ENCODE results near the gene C7orf33.

Gene C7orf33

GRCh38 chr7:148623586-148624282 lies 33.2 kb downstream of the C7orf33 start:
- no peak overlapping the region for H2AFZ ChIP-seq (ENCODE audit: low read length)
- H3F3A ChIP-seq (ENCODE audit: insufficient read depth, low read length) = no peaks in the 10 kb centered on the region
- H4K20me1 ChIP-seq (ENCODE audit: insufficient read depth, low read length) = no peaks in the 10 kb centered on the region
- H3K4me2 ChIP-seq (ENCODE audit: low read length) = no peak overlapping the region
- H3K36me3 ChIP-seq (ENCODE audit: insufficient read depth, low read length) = no peaks in the 10 kb centered on the region
- no peaks in the 10 kb centered on the region for H3K9me3 ChIP-seq (ENCODE audit: low read length)
- no peaks in the 10 kb centered on the region for H3K4me1 ChIP-seq (ENCODE audit: insufficient read depth, low read length, severe bottlenecking)
- H3K27me3 ChIP-seq (ENCODE audit: insufficient read depth, low read length) = no peaks in the 10 kb centered on the region; the same call in 1 of the 2 replicates
- no peak overlapping the region for H3K9ac ChIP-seq (ENCODE audit: low read length)
- no peak overlapping the region for H3K4me3 ChIP-seq (ENCODE audit: low read depth, low read length, poor library complexity, severe bottlenecking)
- no peaks in the 10 kb centered on the region for H3K9me2 ChIP-seq (ENCODE audit: low read depth, low read length)
- TF ChIP-seq CTCF (IDR thresholded peaks at IDR 0.05; ENCODE audit: low read length) = no peak
- no peak for TF ChIP-seq EZH2 (IDR thresholded peaks at IDR 0.05; ENCODE audit: borderline replicate concordance, low read length)
- H3K27ac ChIP-seq (ENCODE audit: low read depth, low read length, poor library complexity, severe bottlenecking) = no peak overlapping the region
- no peaks in the 10 kb centered on the region for H3K79me2 ChIP-seq (ENCODE audit: insufficient read depth, low read length)

GRCh38 chr7:148624735-148625134 lies 34.2 kb downstream of the C7orf33 start:
- Histone ChIP-seq H3K4me1 (ENCODE audit: insufficient read depth, low read length, severe bottlenecking) (no peaks in the 10 kb centered on the region), H3K27ac (ENCODE audit: low read depth, low read length, poor library complexity, severe bottlenecking) (no peak overlapping the region), H4K20me1 (ENCODE audit: insufficient read depth, low read length) (no peaks in the 10 kb centered on the region), H3K27me3 (ENCODE audit: insufficient read depth, low read length) (no peaks in the 10 kb centered on the region), H3K4me2 (ENCODE audit: low read length) (no peak overlapping the region), H3K36me3 (ENCODE audit: insufficient read depth, low read length) (no peaks in the 10 kb centered on the region), H3F3A (ENCODE audit: insufficient read depth, low read length) (no peaks in the 10 kb centered on the region), H3K79me2 (ENCODE audit: insufficient read depth, low read length) (no peaks in the 10 kb centered on the region), H3K9ac (ENCODE audit: low read length) (no peak overlapping the region), H3K4me3 (ENCODE audit: low read depth, low read length, poor library complexity, severe bottlenecking) (no peak overlapping the region), H3K9me2 (ENCODE audit: low read depth, low read length) (no peaks in the 10 kb centered on the region), H2AFZ (ENCODE audit: low read length) (no peak overlapping the region), H3K9me3 (ENCODE audit: low read length) (no peaks in the 10 kb centered on the region)
- TF ChIP-seq CTCF (IDR thresholded peaks at IDR 0.05; ENCODE audit: low read length) (no peak), EZH2 (IDR thresholded peaks at IDR 0.05; ENCODE audit: borderline replicate concordance, low read length) (no peak)

DNA sequence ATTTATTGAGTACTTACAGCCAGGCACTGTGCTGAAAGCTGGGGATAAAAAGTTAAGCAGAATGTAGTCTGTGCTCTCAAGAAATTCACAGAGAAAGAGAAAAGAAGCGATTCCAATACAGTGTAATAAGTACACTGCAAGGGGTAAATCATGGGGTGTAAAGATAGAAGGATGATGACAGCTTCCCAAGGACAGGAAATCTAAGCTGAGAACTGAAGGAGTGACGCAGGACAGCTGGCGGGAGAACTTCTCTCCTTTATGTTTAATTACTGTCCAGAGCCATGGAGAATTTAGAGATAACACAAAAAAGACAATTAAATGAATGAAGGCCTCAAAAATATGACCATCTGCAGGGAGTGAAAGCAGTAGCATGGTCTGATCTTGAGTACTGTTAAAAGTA lies 34.8 kb downstream of the C7orf33 start:
- Histone ChIP-seq H3K4me2 (ENCODE audit: low read length) (no peak overlapping the region), H3K36me3 (ENCODE audit: insufficient read depth, low read length) (no peaks in the 10 kb centered on the region), H3K4me3 (ENCODE audit: low read depth, low read length, poor library complexity, severe bottlenecking) (no peak overlapping the region), H2AFZ (ENCODE audit: low read length) (no peak overlapping the region), H3K79me2 (ENCODE audit: insufficient read depth, low read length) (no peaks in the 10 kb centered on the region), H3K9me3 (ENCODE audit: low read length) (no peaks in the 10 kb centered on the region), H3K9ac (ENCODE audit: low read length) (no peak overlapping the region), H3K27ac (ENCODE audit: low read depth, low read length, poor library complexity, severe bottlenecking) (no peak overlapping the region), H3K27me3 (ENCODE audit: insufficient read depth, low read length) (no peaks in the 10 kb centered on the region), H3F3A (ENCODE audit: insufficient read depth, low read length) (no peaks in the 10 kb centered on the region), H3K4me1 (ENCODE audit: insufficient read depth, low read length, severe bottlenecking) (no peaks in the 10 kb centered on the region), H4K20me1 (ENCODE audit: insufficient read depth, low read length) (no peaks in the 10 kb centered on the region), H3K9me2 (ENCODE audit: low read depth, low read length) (no peaks in the 10 kb centered on the region)
- TF ChIP-seq EZH2 (IDR thresholded peaks at IDR 0.05; ENCODE audit: borderline replicate concordance, low read length) = no peak
- TF ChIP-seq CTCF (IDR thresholded peaks at IDR 0.05; ENCODE audit: low read length) = no peak
